GM12801 (cell line): ENCODE results near the gene TESMIN.

ENCODE experiments used
- CTCF ChIP-seq: IDR thresholded peaks from one replicate; pipeline ENCODE4 v1.5.1; 2011; ENCODE audit warnings: control low read depth; ENCODE audit not compliant: insufficient read length; ENCODE audit errors: extremely low read depth

The TESMIN gene

DNA sequence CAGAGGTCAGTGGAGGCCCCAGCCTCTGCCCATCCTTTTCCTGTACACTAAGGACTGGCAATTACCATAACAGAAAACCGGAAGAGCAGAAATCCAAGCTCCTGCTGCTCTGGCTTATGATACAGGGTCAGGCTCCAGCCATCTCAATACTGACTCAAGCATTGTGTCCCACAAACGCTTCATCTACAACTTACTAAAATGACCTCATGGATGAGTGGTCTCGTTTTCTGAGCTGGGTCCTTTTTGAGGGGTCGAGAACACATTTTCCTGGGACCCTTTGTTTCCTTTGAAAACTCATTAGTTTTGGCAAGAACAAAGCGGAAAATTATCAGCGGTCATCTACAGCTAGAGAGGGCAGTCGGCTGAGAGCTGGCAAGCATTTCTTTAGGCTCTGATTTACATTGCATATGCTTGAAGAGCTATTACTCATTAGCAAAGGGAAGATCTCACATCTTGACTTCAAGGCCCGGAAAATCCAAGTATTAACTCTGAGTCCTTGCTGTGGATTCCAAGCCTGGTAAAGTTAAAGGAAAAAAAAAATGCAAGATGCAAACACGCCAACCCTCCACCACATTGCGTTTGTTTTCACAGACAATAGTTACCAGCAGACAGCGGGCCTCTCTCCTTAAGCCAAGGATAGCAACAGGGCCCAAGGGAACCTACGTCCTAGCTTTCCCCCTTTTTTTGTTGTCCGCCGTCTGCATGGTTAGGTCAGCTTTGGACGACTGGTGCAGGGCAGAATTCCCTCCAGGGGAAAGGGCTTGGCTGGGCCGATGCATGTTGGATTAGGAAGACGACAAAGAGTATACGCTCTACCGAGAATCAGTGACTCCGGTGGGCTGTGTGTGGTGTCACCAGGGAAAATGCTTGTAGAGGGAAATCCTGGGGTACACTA is 1.8 kb downstream of the TESMIN start:
- no peak for TF ChIP-seq CTCF

GRCh38 chr11:68748061-68748460 is 3.3 kb downstream of the TESMIN start:
- no peak for TF ChIP-seq CTCF

- TF ChIP-seq CTCF = no peak
These were observed 7.8 kb downstream of the TESMIN start for GRCh38 chr11:68743539-68743938.

GRCh38 chr11:68741463-68741862 is 9.9 kb downstream of the TESMIN start:
- TF ChIP-seq CTCF = no peak

- TF ChIP-seq CTCF = no peak
These were observed 15.7 kb downstream of the TESMIN start for GRCh38 chr11:68735646-68736045.

GRCh38 chr11:68735125-68735524 is 16.2 kb downstream of the TESMIN start:
- TF ChIP-seq CTCF = no peak

- TF ChIP-seq CTCF = no peak
These were observed 17.2 kb downstream of the TESMIN start for GRCh38 chr11:68734111-68734510.

GRCh38 chr11:68727783-68728182 is 23.5 kb downstream of the TESMIN start:
- TF ChIP-seq CTCF = no peak
